DOHH2 (cell line): Measurements from ENCODE around the gene MELTF.

Source experiments
- H3F3A ChIP-seq: fragments of 200-600 bp; sonication (generic), shearing (Covaris generic); 2 replicates; pipeline ENCODE4 v1.6.0; 2016; ENCODE audit warnings: antibody characterized with exemption, mild to moderate bottlenecking; ENCODE audit not compliant: control insufficient read depth, insufficient read depth
- H3K27ac ChIP-seq: fragments of 200-600 bp; sonication (generic); 2 replicates; pipeline ENCODE4 v1.5.1; 2014; ENCODE audit warnings: low read depth, mild to moderate bottlenecking, low read length, moderate library complexity
- H3K27me3 ChIP-seq: fragments of 200-600 bp; sonication (generic); 2 replicates; pipeline ENCODE4 v1.6.1; 2014; ENCODE audit warnings: mild to moderate bottlenecking, low read length, mixed read lengths; ENCODE audit not compliant: control insufficient read depth
- H3K36me3 ChIP-seq: fragments of 200-600 bp; sonication (generic); 2 replicates; pipeline ENCODE4 v1.6.1; 2014; ENCODE audit warnings: mild to moderate bottlenecking, low read length, moderate library complexity, mixed read lengths; ENCODE audit not compliant: control insufficient read depth
- H3K4me1 ChIP-seq: fragments of 200-600 bp; sonication (generic); 2 replicates; pipeline ENCODE4 v1.6.1; 2014; ENCODE audit warnings: mild to moderate bottlenecking, low read length, mixed read lengths; ENCODE audit not compliant: control insufficient read depth
- H3K4me2 ChIP-seq: fragments of 200-600 bp; sonication (generic); 2 replicates; pipeline ENCODE4 v1.6.0; 2014; ENCODE audit warnings: mild to moderate bottlenecking, low read length, moderate library complexity
- H3K4me3 ChIP-seq: fragments of 200-600 bp; sonication (generic); 2 replicates; pipeline ENCODE4 v1.5.1; 2014; ENCODE audit warnings: mild to moderate bottlenecking, low read length, mixed read lengths
- H3K79me2 ChIP-seq: fragments of 200-600 bp; sonication (generic); 2 replicates; pipeline ENCODE4 v1.6.1; 2014; ENCODE audit warnings: mild to moderate bottlenecking, low read length, mixed read lengths; ENCODE audit not compliant: control insufficient read depth
- H3K9me2 ChIP-seq: fragments of 200-600 bp; sonication (generic); replicated peaks from 2 replicates; pipeline ENCODE4 v1.6.1; 2014; ENCODE audit warnings: mild to moderate bottlenecking, low read length, mixed read lengths; ENCODE audit not compliant: control insufficient read depth
- H3K9me3 ChIP-seq: fragments of 200-600 bp; sonication (generic); 2 replicates; pipeline ENCODE4 v1.6.1; 2014; ENCODE audit warnings: antibody characterized with exemption, low read length, mixed read lengths; ENCODE audit not compliant: control insufficient read depth, insufficient read depth
- H4K20me1 ChIP-seq: fragments of 200-600 bp; sonication (generic); 2 replicates; pipeline ENCODE4 v1.6.0; 2014; ENCODE audit warnings: low read depth, mild to moderate bottlenecking, antibody characterized with exemption, low read length, moderate library complexity; ENCODE audit not compliant: control insufficient read depth, insufficient read depth
- EZH2phosphoT487 ChIP-seq: fragments of 200-600 bp; sonication (generic); IDR thresholded peaks from 2 replicates; pipeline ENCODE4 v1.6.1; 2017; ENCODE audit warnings: borderline replicate concordance, mild to moderate bottlenecking, antibody characterized with exemption, low read length, moderate library complexity, mixed read lengths
- TF ChIP-seq, protein P1 (sequence below): fragments of 200-600 bp; sonication (generic); IDR thresholded peaks from one replicate; pipeline ENCODE4 v1.5.1; 2014; ENCODE audit warnings: antibody characterized with exemption, mild to moderate bottlenecking, low read depth, low read length; ENCODE audit not compliant: poor library complexity, severe bottlenecking

MELTF gene

DNA sequence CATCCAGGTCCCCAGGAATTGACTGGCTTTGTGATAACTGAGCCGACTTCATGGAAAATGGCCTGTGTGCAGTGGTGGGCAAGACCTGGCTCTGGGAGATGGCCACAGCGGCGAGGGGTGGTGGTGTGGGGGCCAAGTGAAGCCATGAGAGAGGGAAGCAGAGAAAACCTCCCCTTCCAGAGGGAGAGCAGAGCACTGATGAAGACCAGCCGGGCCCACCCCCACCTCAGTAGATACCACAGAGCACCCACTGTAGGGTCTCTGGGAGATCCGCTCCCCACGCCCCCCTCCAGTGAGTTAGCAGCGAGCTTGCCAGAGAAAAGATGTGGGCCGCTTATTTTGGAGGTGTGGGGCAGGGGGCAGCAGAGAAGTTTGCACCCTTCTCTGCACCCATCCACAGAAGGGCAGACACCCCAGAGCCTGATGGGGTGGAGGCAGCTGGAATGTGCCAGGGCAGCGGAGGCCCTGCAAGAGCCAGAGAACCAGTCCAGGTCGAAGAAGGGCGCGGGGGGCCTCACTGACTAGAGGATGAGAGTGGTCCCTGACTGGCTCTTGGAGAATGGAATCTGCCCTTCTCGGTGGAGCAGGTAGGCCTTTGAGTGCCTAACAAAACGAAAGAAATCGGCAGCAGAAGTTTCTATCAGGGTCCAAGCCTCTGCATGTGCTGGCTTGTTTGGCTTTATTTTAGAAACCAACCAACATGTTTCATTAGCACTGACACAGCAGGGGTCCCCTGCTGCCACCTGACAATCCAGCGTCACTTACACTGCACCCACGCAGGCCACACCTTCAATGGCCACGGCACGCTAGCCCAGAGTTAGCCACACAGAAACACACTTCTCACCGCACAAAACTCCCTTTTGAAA lies 28.3 kb downstream of the MELTF start:
- Histone ChIP-seq H3K36me3 (no peaks in the 10 kb centered on the region), H4K20me1 (no peaks in the 10 kb centered on the region), H3K27me3 (no peaks in the 10 kb centered on the region), H3K9me2 (no peaks in the 10 kb centered on the region), H3K4me3 (no peak overlapping the region; the same call in 1 of the 2 replicates), H3K27ac (no peak overlapping the region), H3F3A (peaks cover 4% of the 10 kb centered on the region), H3K79me2 (no peaks in the 10 kb centered on the region), H3K4me2 (peak overlapping the region; percentile 85), H3K9me3 (no peaks in the 10 kb centered on the region), H3K4me1 (peaks cover 23% of the 10 kb centered on the region)
- no peak for TF ChIP-seq EZH2phosphoT487
- TF ChIP-seq, protein P1, sequence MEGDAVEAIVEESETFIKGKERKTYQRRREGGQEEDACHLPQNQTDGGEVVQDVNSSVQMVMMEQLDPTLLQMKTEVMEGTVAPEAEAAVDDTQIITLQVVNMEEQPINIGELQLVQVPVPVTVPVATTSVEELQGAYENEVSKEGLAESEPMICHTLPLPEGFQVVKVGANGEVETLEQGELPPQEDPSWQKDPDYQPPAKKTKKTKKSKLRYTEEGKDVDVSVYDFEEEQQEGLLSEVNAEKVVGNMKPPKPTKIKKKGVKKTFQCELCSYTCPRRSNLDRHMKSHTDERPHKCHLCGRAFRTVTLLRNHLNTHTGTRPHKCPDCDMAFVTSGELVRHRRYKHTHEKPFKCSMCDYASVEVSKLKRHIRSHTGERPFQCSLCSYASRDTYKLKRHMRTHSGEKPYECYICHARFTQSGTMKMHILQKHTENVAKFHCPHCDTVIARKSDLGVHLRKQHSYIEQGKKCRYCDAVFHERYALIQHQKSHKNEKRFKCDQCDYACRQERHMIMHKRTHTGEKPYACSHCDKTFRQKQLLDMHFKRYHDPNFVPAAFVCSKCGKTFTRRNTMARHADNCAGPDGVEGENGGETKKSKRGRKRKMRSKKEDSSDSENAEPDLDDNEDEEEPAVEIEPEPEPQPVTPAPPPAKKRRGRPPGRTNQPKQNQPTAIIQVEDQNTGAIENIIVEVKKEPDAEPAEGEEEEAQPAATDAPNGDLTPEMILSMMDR: no peak

DNA sequence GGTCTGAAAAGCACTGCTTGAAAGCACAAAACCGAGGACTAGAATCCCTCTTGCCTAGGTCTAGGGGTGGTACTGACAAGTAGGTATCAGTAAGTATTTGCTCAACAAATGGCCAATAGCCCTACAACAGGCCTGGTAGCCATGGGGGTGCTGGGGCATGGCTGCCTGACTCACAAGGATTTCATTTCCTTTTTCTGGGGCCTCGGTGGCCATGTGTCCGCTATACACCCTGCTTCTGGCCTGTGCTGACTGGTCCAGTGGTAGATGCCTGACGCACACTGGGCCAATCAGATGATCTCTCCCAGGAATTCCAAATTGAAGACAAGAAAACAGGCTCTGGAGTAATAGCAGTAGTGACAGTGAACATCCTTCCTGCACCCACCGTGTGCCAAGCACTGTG lies 29.4 kb downstream of the MELTF start:
- TF ChIP-seq EZH2phosphoT487: no peak
- TF ChIP-seq, protein P1: no peak
- H3F3A ChIP-seq: peaks cover 4% of the 10 kb centered on the region
- no peaks in the 10 kb centered on the region for H3K9me3 ChIP-seq

DNA sequence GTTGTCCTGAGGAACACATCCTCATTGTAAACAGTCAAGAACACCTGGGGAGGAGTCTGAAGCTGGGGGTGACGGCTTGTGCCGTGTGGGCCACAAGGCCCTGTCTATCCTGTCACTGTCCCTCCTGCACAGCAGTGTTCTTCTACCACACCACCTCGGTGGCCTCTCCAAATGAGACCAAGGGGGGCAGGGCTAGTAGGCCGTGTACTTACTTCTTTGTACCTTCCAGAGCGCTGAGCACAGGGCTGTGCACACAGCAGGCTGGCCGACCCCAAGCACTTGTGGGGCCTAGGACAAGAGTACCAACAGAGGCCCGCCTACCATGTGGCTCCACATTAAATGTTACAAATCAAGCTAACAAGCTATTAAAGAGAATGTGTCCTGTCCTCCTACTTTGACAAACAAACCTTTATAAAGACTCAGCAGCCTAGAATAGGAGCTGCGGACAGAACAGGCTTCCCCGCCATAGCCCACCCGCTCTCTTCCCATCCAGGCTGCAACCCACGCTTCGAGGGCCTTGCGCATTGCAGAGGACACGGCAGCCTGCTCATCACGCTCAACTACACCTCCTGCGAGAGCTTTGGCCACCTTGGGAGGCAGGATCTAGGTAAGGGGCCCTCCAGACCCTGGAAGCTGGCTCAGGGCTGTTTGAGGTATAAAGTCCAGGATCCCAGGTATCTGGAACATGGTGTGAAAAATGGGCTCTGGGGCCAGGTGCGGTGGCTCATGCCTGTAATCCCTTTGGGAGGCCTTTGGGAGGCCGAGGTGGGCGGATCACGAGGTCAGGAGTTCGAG lies 30.5 kb downstream of the MELTF start:
- no peak overlapping the region for H3K27ac ChIP-seq

More for the DNA sequence above, 29.4 kb downstream of the MELTF start:
- no peak overlapping the region for H3K27ac ChIP-seq
- H3K27me3 ChIP-seq: no peaks in the 10 kb centered on the region
- H3K4me2 ChIP-seq: no peak overlapping the region
- peaks cover 23% of the 10 kb centered on the region for H3K4me1 ChIP-seq
- no peaks in the 10 kb centered on the region for H4K20me1 ChIP-seq
- no peaks in the 10 kb centered on the region for H3K9me2 ChIP-seq
- no peak overlapping the region for H3K4me3 ChIP-seq
- H3K79me2 ChIP-seq: no peaks in the 10 kb centered on the region
- H3K36me3 ChIP-seq: no peaks in the 10 kb centered on the region

More for the DNA sequence above, 30.5 kb downstream of the MELTF start:
- Histone ChIP-seq H3K4me2 (no peak overlapping the region), H3K4me1 (peaks cover 17% of the 10 kb centered on the region), H3K36me3 (no peaks in the 10 kb centered on the region), H3K27me3 (no peaks in the 10 kb centered on the region), H3F3A (no peaks in the 10 kb centered on the region; the same call in 1 of the 2 replicates), H4K20me1 (no peaks in the 10 kb centered on the region), H3K9me2 (no peaks in the 10 kb centered on the region), H3K4me3 (no peak overlapping the region), H3K79me2 (no peaks in the 10 kb centered on the region), H3K9me3 (no peaks in the 10 kb centered on the region)
- TF ChIP-seq, protein P1: no peak
- TF ChIP-seq EZH2phosphoT487: no peak
